OCI-LY1 (cell line): ENCODE data around the gene FNBP1.

Source experiments
- H2AFZ ChIP-seq: fragments of 200-600 bp; sonication (generic), shearing (Covaris generic); 2 replicates; pipeline ENCODE4 v1.6.0; 2014; ENCODE audit warnings: antibody characterized with exemption, mild to moderate bottlenecking, low read length
- H3F3A ChIP-seq: fragments of 200-600 bp; sonication (generic), shearing (Covaris generic); 2 replicates; pipeline ENCODE4 v1.6.0; 2014; ENCODE audit warnings: mild to moderate bottlenecking, antibody characterized with exemption, low read length, moderate library complexity; ENCODE audit not compliant: insufficient read depth
- H3K27ac ChIP-seq: fragments of 200-600 bp; sonication (generic); 2 replicates; pipeline ENCODE4 v1.5.1; 2014; ENCODE audit warnings: low read length, mixed run types, mild to moderate bottlenecking, low read depth; ENCODE audit not compliant: poor library complexity, severe bottlenecking
- H3K27me3 ChIP-seq: fragments of 200-600 bp; sonication (generic); 2 replicates; pipeline ENCODE4 v1.6.0; 2014; ENCODE audit warnings: antibody characterized with exemption, mild to moderate bottlenecking, low read length, moderate library complexity; ENCODE audit not compliant: insufficient read depth
- H3K36me3 ChIP-seq: fragments of 200-600 bp; sonication (generic); 2 replicates; pipeline ENCODE4 v1.6.1; 2014; ENCODE audit warnings: mild to moderate bottlenecking, antibody characterized with exemption, low read length, moderate library complexity, mixed read lengths; ENCODE audit not compliant: insufficient read depth
- H3K4me1 ChIP-seq: fragments of 200-600 bp; sonication (generic); 2 replicates; pipeline ENCODE4 v1.5.1; 2014; ENCODE audit warnings: mild to moderate bottlenecking, low read length, moderate library complexity; ENCODE audit not compliant: insufficient read depth, severe bottlenecking
- H3K4me2 ChIP-seq: fragments of 200-600 bp; sonication (generic), shearing (Covaris generic); 2 replicates; pipeline ENCODE4 v1.6.1; 2014; ENCODE audit warnings: low read length
- H3K4me3 ChIP-seq: fragments of 200-600 bp; sonication (generic); 2 replicates; pipeline ENCODE4 v1.5.1; 2014; ENCODE audit warnings: low read length, low read depth, mild to moderate bottlenecking, mixed read lengths; ENCODE audit not compliant: poor library complexity, severe bottlenecking
- H3K79me2 ChIP-seq: fragments of 200-600 bp; shearing (Covaris generic); 2 replicates; pipeline ENCODE4 v1.6.1; 2016; ENCODE audit warnings: mixed run types, low read length, mixed read lengths; ENCODE audit not compliant: insufficient read depth
- H3K9ac ChIP-seq: fragments of 200-600 bp; sonication (generic), shearing (Covaris generic); 2 replicates; pipeline ENCODE4 v1.6.1; 2014; ENCODE audit warnings: mild to moderate bottlenecking, low read length, mixed read lengths
- H3K9me2 ChIP-seq: fragments of 200-600 bp; sonication (generic), shearing (Covaris generic); 2 replicates; pipeline ENCODE4 v1.6.1; 2014; ENCODE audit warnings: low read depth, mild to moderate bottlenecking, low read length, mixed read lengths
- H3K9me3 ChIP-seq: fragments of 200-600 bp; shearing (Covaris generic); 2 replicates; pipeline ENCODE4 v1.6.1; 2014; ENCODE audit warnings: low read length, mixed read lengths
- H4K20me1 ChIP-seq: fragments of 200-600 bp; sonication (generic), shearing (Covaris generic); 2 replicates; pipeline ENCODE4 v1.6.0; 2016; ENCODE audit warnings: mild to moderate bottlenecking, low read length; ENCODE audit not compliant: insufficient read depth
- CTCF ChIP-seq: fragments of 200-600 bp; sonication (generic), shearing (Covaris generic); IDR thresholded peaks from 2 replicates; pipeline ENCODE4 v1.5.1; 2017; ENCODE audit warnings: mild to moderate bottlenecking, antibody characterized with exemption, low read length, moderate library complexity, mixed read lengths
- EZH2 ChIP-seq: fragments of 200-600 bp; sonication (generic), shearing (Covaris generic); IDR thresholded peaks from 2 replicates; pipeline ENCODE4 v1.8.0; 2017; ENCODE audit warnings: borderline replicate concordance, mixed run types, mild to moderate bottlenecking, antibody characterized with exemption, low read length, moderate library complexity, mixed read lengths

The FNBP1 gene

GRCh38 chr9:130051855-130052254, 8.9 kb upstream of the FNBP1 start:
- no peaks in the 10 kb centered on the region for H3K9me3 ChIP-seq
- H3K9ac ChIP-seq = no peak overlapping the region
- no peaks in the 10 kb centered on the region for H3K9me2 ChIP-seq
- H4K20me1 ChIP-seq = no peaks in the 10 kb centered on the region
- H3K4me2 ChIP-seq = peak overlapping the region; percentile 7; the same call in 1 of the 2 replicates
- H3K27ac ChIP-seq = no peak overlapping the region
- H3K4me1 ChIP-seq = peaks cover 25% of the 10 kb centered on the region
- no peak overlapping the region for H3K4me3 ChIP-seq
- H3F3A ChIP-seq = no peaks in the 10 kb centered on the region
- H2AFZ ChIP-seq = no peak overlapping the region
- H3K27me3 ChIP-seq = no peaks in the 10 kb centered on the region
- TF ChIP-seq CTCF (no peak), EZH2 (no peak)
- no peaks in the 10 kb centered on the region for H3K36me3 ChIP-seq
- peaks cover 15% of the 10 kb centered on the region for H3K79me2 ChIP-seq

- H3K27ac ChIP-seq = no peak overlapping the region
Observed at GRCh38 chr9:130050462-130050861, 7.5 kb upstream of the FNBP1 start.

GRCh38 chr9:130049431-130050210, 6.6 kb upstream of the FNBP1 start:
- H3K9ac ChIP-seq = no peak overlapping the region
- no peaks in the 10 kb centered on the region for H3F3A ChIP-seq
- no peaks in the 10 kb centered on the region for H3K9me3 ChIP-seq
- H2AFZ ChIP-seq = no peak overlapping the region
- H3K4me1 ChIP-seq = peaks cover 31% of the 10 kb centered on the region
- no peaks in the 10 kb centered on the region for H3K27me3 ChIP-seq
- no peak overlapping the region for H3K4me2 ChIP-seq
- H3K79me2 ChIP-seq = peaks cover 8% of the 10 kb centered on the region
- H3K36me3 ChIP-seq = no peaks in the 10 kb centered on the region
- no peaks in the 10 kb centered on the region for H4K20me1 ChIP-seq
- no peaks in the 10 kb centered on the region for H3K9me2 ChIP-seq
- H3K27ac ChIP-seq = no peak overlapping the region
- no peak overlapping the region for H3K4me3 ChIP-seq
- no peak for TF ChIP-seq CTCF
- no peak for TF ChIP-seq EZH2

More at GRCh38 chr9:130050462-130050861, 7.5 kb upstream of the FNBP1 start:
- no peaks in the 10 kb centered on the region for H3F3A ChIP-seq
- H3K4me2 ChIP-seq = no peak overlapping the region
- no peak overlapping the region for H3K9ac ChIP-seq
- no peaks in the 10 kb centered on the region for H3K9me2 ChIP-seq
- no peak overlapping the region for H2AFZ ChIP-seq
- H3K36me3 ChIP-seq = no peaks in the 10 kb centered on the region
- H3K4me1 ChIP-seq = peaks cover 29% of the 10 kb centered on the region
- no peaks in the 10 kb centered on the region for H4K20me1 ChIP-seq
- H3K9me3 ChIP-seq = no peaks in the 10 kb centered on the region
- H3K27me3 ChIP-seq = no peaks in the 10 kb centered on the region
- TF ChIP-seq EZH2 (no peak), CTCF (no peak)
- no peak overlapping the region for H3K4me3 ChIP-seq
- peaks cover 12% of the 10 kb centered on the region for H3K79me2 ChIP-seq
